HepG2 (cell line): ENCODE data around the gene POLE4. TPM values are rescaled to one million over a fixed set of nuclear protein-coding genes. Genes with fewer than 3 reads are reported as not detected.

Experiments
- ATAC-seq: fragments of 200-7000 bp; cut with Tn5 transposase; 3 replicates; pipeline ENCODE4 v1.9.1; 2020; ENCODE audit warnings: mild to moderate bottlenecking, moderate library complexity
- BruUV-seq: library from RNA; stranded (reverse); fragments of 400-500 nt; replicated peaks from 2 replicates; lab custom pipeline; 2021; lab: Mats Ljungman, UMichigan
- CTCF ChIA-PET: fragments of 300-600 bp; formaldehyde crosslinking; extraction: SDS; loops from one replicate; lab custom pipeline; 2021; ENCODE audit warnings: low total read pairs, inconsistent platforms, low intra/inter-chr PET ratio; lab: Yijun Ruan, JAX
- POLR2A ChIA-PET: fragments of 350-600 bp; sonication (Branson Sonifier 250); formaldehyde crosslinking; loops from one replicate; lab custom pipeline; 2020; ENCODE audit warnings: antibody characterized with exemption, inconsistent platforms; lab: Yijun Ruan, JAX
- DNase-seq: peaks from one replicate; pipeline ENCODE4 v3.0.0-alpha.2; 2015; ENCODE audit warnings: low spot score
- FAIRE-seq: peaks from 3 replicates; lab custom pipeline; 2011; peaks lifted over from hg19 to GRCh38; lab: Jason Lieb, UNC
- H2AFZ ChIP-seq: one replicate; pipeline ENCODE4 v1.6.1; 2011; ENCODE audit warnings: low read length, inconsistent platforms
- H3K27ac ChIP-seq: fragments of 300-600 bp; 3 replicates; pipeline ENCODE4 v1.8.0; 2011; ENCODE audit warnings: mixed run types, mild to moderate bottlenecking, mixed read lengths, low read length, inconsistent platforms; ENCODE audit not compliant: insufficient read depth; ENCODE audit errors: extremely low read length
- H3K27me3 ChIP-seq, 2 experiments: fragments of 200-600 bp in 1 of 2; 2 replicates in 1 of 2; 3 replicates in 1 of 2; pipeline versions ENCODE4 v1.6.0 to v1.8.0; 2011; ENCODE audit warnings: low read length in 2 of 2, mild to moderate bottlenecking in 2 of 2, moderate library complexity in 2 of 2, inconsistent platforms in 1 of 2; ENCODE audit not compliant: insufficient read depth in 2 of 2, control insufficient read depth in 1 of 2
- H3K36me3 ChIP-seq, 2 experiments: fragments of 200-600 bp in 1 of 2; replicated peaks in 1 of 2; 2 replicates in 1 of 2; 3 replicates in 1 of 2; pipeline versions ENCODE4 v1.5.1 to v1.8.0; 2011; ENCODE audit warnings: low read length in 2 of 2, inconsistent platforms in 1 of 2; ENCODE audit not compliant: insufficient read depth in 2 of 2, control insufficient read depth in 1 of 2
- H3K4me1 ChIP-seq: 2 replicates; pipeline ENCODE4 v1.5.1; 2012; ENCODE audit warnings: low read length, inconsistent platforms; ENCODE audit not compliant: insufficient read depth
- H3K4me2 ChIP-seq: 2 replicates; pipeline ENCODE4 v1.6.0; 2011; ENCODE audit warnings: low read depth, low read length, inconsistent platforms
- H3K4me3 ChIP-seq, 3 experiments: fragments of 200-600 bp in 1 of 3; sonication (generic), shearing (Covaris generic) in 1 of 3; replicated peaks in 1 of 3; 2 replicates each; pipeline ENCODE4 v1.5.1; 2011 to 2016; ENCODE audit warnings: low read length in 3 of 3, inconsistent platforms in 2 of 3, low read depth in 2 of 3, mild to moderate bottlenecking in 2 of 3, control low read depth in 1 of 3, mixed read lengths in 1 of 3; ENCODE audit not compliant: insufficient read depth in 1 of 3
- H3K79me2 ChIP-seq: one replicate; pipeline ENCODE4 v1.6.1; 2011; ENCODE audit warnings: low read length, inconsistent platforms; ENCODE audit not compliant: insufficient read depth
- H3K9ac ChIP-seq: 2 replicates; pipeline ENCODE4 v1.6.0; 2011; ENCODE audit warnings: mild to moderate bottlenecking, low read depth, low read length, inconsistent platforms; ENCODE audit not compliant: insufficient read depth
- H3K9me3 ChIP-seq: 2 replicates; pipeline ENCODE4 v1.5.1; 2012; ENCODE audit warnings: mild to moderate bottlenecking, low read length
- H4K20me1 ChIP-seq: 2 replicates; pipeline ENCODE4 v1.6.0; 2011; ENCODE audit warnings: inconsistent platforms, mild to moderate bottlenecking, low read length, moderate library complexity; ENCODE audit not compliant: insufficient read depth
- CHD4 ChIP-seq: fragments of 200-600 bp; sonication (generic); IDR thresholded peaks from 2 replicates; pipeline ENCODE4 v1.7.0; 2017; ENCODE audit warnings: mild to moderate bottlenecking, low read length, borderline replicate concordance
- MXI1 ChIP-seq: IDR thresholded peaks from 3 replicates; pipeline ENCODE4 v1.6.1; 2012; ENCODE audit warnings: low read depth, low read length, inconsistent platforms, borderline replicate concordance
- MYNN ChIP-seq: sonication (generic); formaldehyde crosslinking; IDR thresholded peaks from 2 replicates; pipeline ENCODE4 v1.4.0; 2020; ENCODE audit warnings: mild to moderate bottlenecking, low read depth, missing genetic modification reagents
- NR2F2 ChIP-seq: IDR thresholded peaks from 2 replicates; pipeline ENCODE4 v1.6.1; 2012; ENCODE audit warnings: low read depth, inconsistent platforms, borderline replicate concordance
- RNF2 ChIP-seq: fragments of 450-650 bp; conservative IDR thresholded peaks from 2 replicates; pipeline ENCODE4 v1.6.1; 2016; ENCODE audit warnings: low read depth
- SOX5 ChIP-seq: IDR thresholded peaks from 2 replicates; pipeline ENCODE4 v1.6.1; 2016; ENCODE audit warnings: borderline replicate concordance
- ZFAT ChIP-seq: sonication (generic); formaldehyde crosslinking; conservative IDR thresholded peaks from 2 replicates; pipeline ENCODE4 v1.8.1; 2023; ENCODE audit warnings: missing genetic modification reagents, inconsistent platforms
- ZNF432 ChIP-seq: sonication (generic); formaldehyde crosslinking; IDR thresholded peaks from 2 replicates; pipeline ENCODE4 v1.5.0; 2020; ENCODE audit warnings: missing genetic modification reagents, mild to moderate bottlenecking, borderline replicate concordance
- ZNF563 ChIP-seq: sonication (generic); formaldehyde crosslinking; IDR thresholded peaks from 2 replicates; pipeline ENCODE4 v1.8.0; 2022; ENCODE audit warnings: mild to moderate bottlenecking, moderate library complexity, missing genetic modification reagents
- ZNF790 ChIP-seq: sonication (generic); formaldehyde crosslinking; IDR thresholded peaks from 2 replicates; pipeline ENCODE4 v1.8.0; 2022; ENCODE audit warnings: missing genetic modification reagents, mild to moderate bottlenecking, borderline replicate concordance
- WGBS: methylation state at CpG from one replicate; pipeline ENCODE4 v1.1.6; 2017; ENCODE audit warnings: low lambda C conversion rate; 5-methylcytosine and 5-hydroxymethylcytosine counted together
- in situ Hi-C: cut with HindIII; loops from 2 replicates; pipeline ENCODE4 v1.10.0; 2017; ENCODE audit warnings: low pct_unique_long_range_greater_than_20kb; ENCODE audit not compliant: extremely low pct_ligation_motif_present
- intact Hi-C: fragments of 100-400 bp; cut with micrococcal nuclease; formaldehyde crosslinking; loops from one replicate; pipeline ENCODE4 v1.10.0; 2022; ENCODE audit not compliant: unreplicated experiment
- polyA plus RNA-seq, 8 experiments: library from polyadenylated mRNA; depleted of rRNA in 3 of 8; stranded (reverse) in 7 of 8; unstranded in 1 of 8; fragments of >200 nt; fragmentation: Illumina TruSeq in 4 of 8; extraction: Trizol in 4 of 8; gene quantifications; 2 replicates each; pipeline versions ENCODE4 v1.2.1 to v1.2.3, GENCODE V29; 2011 to 2016; ENCODE audit warnings: low read depth in 4 of 8, missing spikeins in 1 of 8, mixed read lengths in 1 of 8; ENCODE audit not compliant: insufficient read depth in 1 of 8
- total RNA-seq, 5 experiments: library from RNA; depleted of rRNA; stranded (reverse); fragments of >200 nt; fragmentation: Illumina TruSeq; extraction: Trizol; gene quantifications; 2 replicates each; pipeline ENCODE4 v1.2.3, GENCODE V29; 2016; ENCODE audit warnings: low read depth in 1 of 5
- TF ChIP-seq, protein P1 (sequence below): sonication (generic); formaldehyde crosslinking; IDR thresholded peaks from 2 replicates; pipeline ENCODE4 v1.8.1; 2023; ENCODE audit warnings: mild to moderate bottlenecking, missing genetic modification reagents
- TF ChIP-seq, protein P2 (sequence below): sonication (generic); formaldehyde crosslinking; IDR thresholded peaks from 2 replicates; pipeline ENCODE4 v1.8.0; 2022; ENCODE audit warnings: low read depth, missing genetic modification reagents

POLE4 gene
- total and polyA plus RNA-seq, 2 of the 13 experiments (the other 11 are each of a cell fraction or from before 2014, with no cell fraction given): 106 to 116 TPM

DNA sequence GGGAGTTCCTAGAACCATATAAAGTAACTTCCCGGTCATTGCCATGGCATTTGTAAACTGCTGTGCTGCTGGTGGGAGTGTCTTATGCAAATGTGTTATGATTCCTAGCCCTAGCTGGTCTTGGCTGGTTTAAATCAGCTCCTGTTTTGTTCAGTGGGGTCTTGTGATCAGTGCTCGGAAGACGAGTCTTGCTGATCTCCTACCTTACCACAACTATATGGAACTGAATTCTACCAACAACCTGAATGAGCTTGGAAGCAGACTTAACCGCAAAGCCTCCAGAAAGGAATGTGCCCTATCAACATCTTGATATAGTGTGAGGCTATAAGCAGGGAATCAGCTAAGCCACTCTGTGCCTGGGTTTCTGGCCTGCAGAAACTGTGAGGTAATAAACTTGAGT is 33.5 kb downstream of the POLE4 start:
- DNase-seq (no peak), FAIRE-seq (no peak), ATAC-seq (no peak)
- intact Hi-C loops (no loop called here), in situ Hi-C loops (no loop called here)
- Histone ChIP-seq H2AFZ (no peak overlapping the region), H3K36me3 (no peaks in the 10 kb centered on the region), H3K4me2 (no peak overlapping the region), H3K4me3 (no peak overlapping the region), H4K20me1 (no peaks in the 10 kb centered on the region), H3K27ac (no peak overlapping the region), H3K4me1 (no peaks in the 10 kb centered on the region), H3K27me3 (no peaks in the 10 kb centered on the region), H3K79me2 (no peaks in the 10 kb centered on the region), H3K9ac (no peak overlapping the region), H3K9me3 (no peaks in the 10 kb centered on the region)
- 96% methylated on average over 4 of the region's 4 CpGs for WGBS
- CTCF ChIA-PET: no interaction called here
- TF ChIP-seq ZNF790 (CRISPR knock-in tag) (no peak), SOX5 (CRISPR knock-in tag) (no peak), NR2F2 (no peak), CHD4 (no peak), ZNF432 (CRISPR knock-in tag) (no peak), RNF2 (no peak), MYNN (no peak), ZFAT (CRISPR knock-in tag) (no peak), ZNF563 (CRISPR knock-in tag) (no peak), MXI1 (no peak)
- TF ChIP-seq, protein P1, sequence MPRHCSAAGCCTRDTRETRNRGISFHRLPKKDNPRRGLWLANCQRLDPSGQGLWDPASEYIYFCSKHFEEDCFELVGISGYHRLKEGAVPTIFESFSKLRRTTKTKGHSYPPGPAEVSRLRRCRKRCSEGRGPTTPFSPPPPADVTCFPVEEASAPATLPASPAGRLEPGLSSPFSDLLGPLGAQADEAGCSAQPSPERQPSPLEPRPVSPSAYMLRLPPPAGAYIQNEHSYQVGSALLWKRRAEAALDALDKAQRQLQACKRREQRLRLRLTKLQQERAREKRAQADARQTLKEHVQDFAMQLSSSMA: no peak
- TF ChIP-seq, protein P2, sequence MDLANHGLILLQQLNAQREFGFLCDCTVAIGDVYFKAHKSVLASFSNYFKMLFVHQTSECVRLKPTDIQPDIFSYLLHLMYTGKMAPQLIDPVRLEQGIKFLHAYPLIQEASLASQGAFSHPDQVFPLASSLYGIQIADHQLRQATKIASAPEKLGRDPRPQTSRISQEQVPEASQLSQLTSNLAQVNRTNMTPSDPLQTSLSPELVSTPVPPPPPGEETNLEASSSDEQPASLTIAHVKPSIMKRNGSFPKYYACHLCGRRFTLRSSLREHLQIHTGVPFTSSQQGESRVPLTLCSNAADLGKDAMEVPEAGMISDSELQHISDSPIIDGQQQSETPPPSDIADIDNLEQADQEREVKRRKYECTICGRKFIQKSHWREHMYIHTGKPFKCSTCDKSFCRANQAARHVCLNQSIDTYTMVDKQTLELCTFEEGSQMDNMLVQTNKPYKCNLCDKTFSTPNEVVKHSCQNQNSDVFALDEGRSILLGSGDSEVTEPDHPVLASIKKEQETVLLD (CRISPR knock-in tag): no peak
- POLR2A ChIA-PET: no interaction called here
- BruUV-seq: no TSS peak
